Type B pancreatic cell (in vitro differentiated cells): ENCODE measurements around the gene MTMR1. TPM values are rescaled to one million over a fixed set of nuclear protein-coding genes. Genes with fewer than 3 reads are reported as not detected.

Source experiments
- DNase-seq: peaks from one replicate; pipeline ENCODE4 v3.0.0; 2021; ENCODE audit warnings: mixed read lengths; ENCODE audit not compliant: unreplicated experiment; ENCODE audit errors: extremely low spot score
- H3K27ac Mint-ChIP-seq: 2 replicates; pipeline ENCODE4 v1.8.0; 2021; ENCODE audit warnings: mild to moderate bottlenecking, mixed read lengths
- H3K27me3 Mint-ChIP-seq: 2 replicates; pipeline ENCODE4 v1.8.0; 2021; ENCODE audit warnings: mixed read lengths
- H3K36me3 Mint-ChIP-seq: 2 replicates; pipeline ENCODE4 v1.8.0; 2021; ENCODE audit warnings: mixed read lengths
- H3K4me1 Mint-ChIP-seq: one replicate; pipeline ENCODE4 v1.8.0; 2021; ENCODE audit warnings: mixed read lengths; ENCODE audit not compliant: unreplicated experiment
- H3K4me3 Mint-ChIP-seq: 2 replicates; pipeline ENCODE4 v1.8.0; 2021; ENCODE audit warnings: mild to moderate bottlenecking, mixed read lengths
- H3K9me3 Mint-ChIP-seq: 2 replicates; pipeline ENCODE4 v1.8.0; 2021; ENCODE audit warnings: mixed read lengths
- total RNA-seq: library from RNA; stranded (reverse); gene quantifications from 2 replicates; pipeline ENCODE4 v1.2.1, GENCODE V29; 2021; ENCODE audit warnings: low replicate concordance
- TF ChIP-seq, protein P1 (sequence below): fragments of 200-600 bp; sonication (generic); conservative IDR thresholded peaks from 2 replicates; pipeline ENCODE4 v1.5.0; 2021; ENCODE audit warnings: antibody characterized with exemption, mild to moderate bottlenecking

The MTMR1 gene
- total RNA-seq, 1 donor from 2014 or later: 21.8 TPM

DNA sequence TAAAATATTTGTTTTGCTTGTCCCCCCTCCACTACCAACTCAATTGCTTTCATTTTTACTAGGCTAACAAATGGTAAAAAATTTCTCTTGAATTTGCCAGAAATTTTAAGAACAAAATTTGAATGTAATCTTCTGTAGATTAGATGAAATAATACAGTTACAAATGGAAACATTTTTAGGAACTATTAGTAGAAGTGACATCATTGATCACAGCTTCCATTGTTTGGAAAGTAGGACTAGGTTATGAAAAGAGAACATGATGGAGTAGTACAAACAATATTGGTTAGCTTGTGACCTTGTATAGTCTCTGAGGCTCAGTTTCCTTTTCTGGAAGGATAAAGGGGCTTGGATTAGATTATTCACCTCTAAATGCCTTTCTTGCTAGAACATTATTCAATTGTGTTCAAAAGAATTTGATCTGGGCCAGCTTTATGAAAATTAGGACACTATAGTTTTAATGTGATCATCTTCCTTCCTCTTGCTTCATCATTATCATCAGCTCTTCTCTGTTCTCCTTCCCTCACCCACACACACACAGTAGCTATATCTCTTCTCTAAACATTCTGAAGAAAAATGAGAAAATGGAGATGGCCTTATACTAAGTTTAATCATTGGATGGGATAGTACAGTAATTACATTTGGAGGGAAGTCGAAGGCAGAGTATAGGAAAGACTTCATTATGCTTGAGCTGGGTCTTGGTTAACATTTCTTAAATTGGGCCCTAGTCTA lies 9.9 kb downstream of the MTMR1 start:
- no peaks in the 10 kb centered on the region for H3K27me3 Mint-ChIP-seq
- no peaks in the 10 kb centered on the region for H3K4me1 Mint-ChIP-seq
- H3K36me3 Mint-ChIP-seq: peaks cover 6% of the 10 kb centered on the region
- DNase-seq: no peak
- no peak overlapping the region for H3K27ac Mint-ChIP-seq
- TF ChIP-seq, protein P1, sequence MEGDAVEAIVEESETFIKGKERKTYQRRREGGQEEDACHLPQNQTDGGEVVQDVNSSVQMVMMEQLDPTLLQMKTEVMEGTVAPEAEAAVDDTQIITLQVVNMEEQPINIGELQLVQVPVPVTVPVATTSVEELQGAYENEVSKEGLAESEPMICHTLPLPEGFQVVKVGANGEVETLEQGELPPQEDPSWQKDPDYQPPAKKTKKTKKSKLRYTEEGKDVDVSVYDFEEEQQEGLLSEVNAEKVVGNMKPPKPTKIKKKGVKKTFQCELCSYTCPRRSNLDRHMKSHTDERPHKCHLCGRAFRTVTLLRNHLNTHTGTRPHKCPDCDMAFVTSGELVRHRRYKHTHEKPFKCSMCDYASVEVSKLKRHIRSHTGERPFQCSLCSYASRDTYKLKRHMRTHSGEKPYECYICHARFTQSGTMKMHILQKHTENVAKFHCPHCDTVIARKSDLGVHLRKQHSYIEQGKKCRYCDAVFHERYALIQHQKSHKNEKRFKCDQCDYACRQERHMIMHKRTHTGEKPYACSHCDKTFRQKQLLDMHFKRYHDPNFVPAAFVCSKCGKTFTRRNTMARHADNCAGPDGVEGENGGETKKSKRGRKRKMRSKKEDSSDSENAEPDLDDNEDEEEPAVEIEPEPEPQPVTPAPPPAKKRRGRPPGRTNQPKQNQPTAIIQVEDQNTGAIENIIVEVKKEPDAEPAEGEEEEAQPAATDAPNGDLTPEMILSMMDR: no peak
- H3K4me3 Mint-ChIP-seq: no peak overlapping the region
- H3K9me3 Mint-ChIP-seq: no peaks in the 10 kb centered on the region

DNA sequence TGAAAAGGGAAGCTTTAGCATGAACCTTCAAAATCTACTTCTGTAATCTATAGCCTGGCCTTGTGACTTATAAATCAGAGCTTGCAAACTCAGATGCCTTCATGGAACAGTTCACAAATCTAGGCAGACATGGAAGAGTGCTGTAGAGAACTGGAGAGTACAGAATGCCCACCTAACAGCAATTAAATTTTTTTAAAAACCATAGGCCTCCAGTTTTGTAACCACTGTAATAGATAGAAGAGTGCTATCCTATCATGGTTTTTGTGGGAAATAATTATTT lies 10.4 kb downstream of the MTMR1 start:
- Mint-ChIP-seq H3K27me3 (no peaks in the 10 kb centered on the region), H3K4me3 (no peak overlapping the region), H3K4me1 (no peaks in the 10 kb centered on the region), H3K36me3 (peaks cover 6% of the 10 kb centered on the region), H3K27ac (no peak overlapping the region), H3K9me3 (no peaks in the 10 kb centered on the region)
- TF ChIP-seq, protein P1: no peak
- no peak for DNase-seq

DNA sequence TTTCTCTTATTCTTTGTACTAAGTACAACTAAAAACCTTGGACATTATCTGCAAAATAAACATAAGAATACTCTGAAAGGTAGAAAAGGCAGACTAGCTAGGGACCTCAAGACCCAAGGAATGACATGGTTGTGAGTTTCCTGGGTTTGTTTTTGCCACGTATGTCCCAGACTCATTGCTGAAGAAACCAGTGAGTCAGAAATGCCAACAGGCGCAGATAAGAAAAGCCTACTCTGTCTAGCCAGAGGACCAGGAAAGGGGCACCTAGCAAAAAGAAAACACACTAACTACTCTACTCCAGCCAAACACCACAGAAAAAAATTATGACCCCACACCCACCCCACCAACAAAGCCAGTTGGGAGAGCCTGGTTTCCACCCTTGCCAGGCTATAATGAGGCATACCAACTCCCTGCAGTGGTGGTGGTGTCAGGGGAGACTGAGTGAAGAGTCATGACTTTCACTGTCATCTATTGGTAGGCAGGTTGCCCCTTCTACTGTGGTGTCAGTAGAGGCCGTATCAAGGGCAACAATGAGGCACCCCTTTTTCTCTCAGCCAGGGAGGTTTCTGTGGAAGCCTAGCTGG lies 10.9 kb downstream of the MTMR1 start:
- Mint-ChIP-seq H3K36me3 (peaks cover 7% of the 10 kb centered on the region), H3K4me3 (no peak overlapping the region), H3K27me3 (no peaks in the 10 kb centered on the region), H3K9me3 (no peaks in the 10 kb centered on the region), H3K27ac (no peak overlapping the region), H3K4me1 (no peaks in the 10 kb centered on the region)
- TF ChIP-seq, protein P1: no peak
- DNase-seq: no peak

DNA sequence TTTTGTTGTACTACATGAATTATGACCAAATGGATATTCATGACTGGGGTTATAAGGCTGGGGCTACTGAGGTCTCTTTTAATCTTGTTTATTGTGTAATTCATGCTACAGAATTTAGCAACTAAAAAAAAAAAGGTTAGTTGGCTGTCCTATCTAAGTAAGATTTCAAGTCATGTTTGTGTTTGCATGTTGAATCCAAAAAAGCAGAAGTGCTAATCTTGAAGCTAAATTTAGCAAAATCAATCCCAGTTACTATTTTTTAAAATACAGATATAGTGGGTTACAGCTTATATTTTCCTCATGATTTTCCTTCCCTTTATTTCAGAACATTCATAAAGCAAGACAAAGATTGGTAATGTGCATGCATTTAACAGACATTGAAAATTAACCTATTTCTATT lies 19.4 kb downstream of the MTMR1 start:
- no peaks in the 10 kb centered on the region for H3K27me3 Mint-ChIP-seq
- no peaks in the 10 kb centered on the region for H3K4me1 Mint-ChIP-seq
- no peak overlapping the region for H3K4me3 Mint-ChIP-seq
- peaks cover 7% of the 10 kb centered on the region for H3K36me3 Mint-ChIP-seq
- DNase-seq: no peak
- no peak overlapping the region for H3K27ac Mint-ChIP-seq
- no peaks in the 10 kb centered on the region for H3K9me3 Mint-ChIP-seq
- TF ChIP-seq, protein P1: no peak

DNA sequence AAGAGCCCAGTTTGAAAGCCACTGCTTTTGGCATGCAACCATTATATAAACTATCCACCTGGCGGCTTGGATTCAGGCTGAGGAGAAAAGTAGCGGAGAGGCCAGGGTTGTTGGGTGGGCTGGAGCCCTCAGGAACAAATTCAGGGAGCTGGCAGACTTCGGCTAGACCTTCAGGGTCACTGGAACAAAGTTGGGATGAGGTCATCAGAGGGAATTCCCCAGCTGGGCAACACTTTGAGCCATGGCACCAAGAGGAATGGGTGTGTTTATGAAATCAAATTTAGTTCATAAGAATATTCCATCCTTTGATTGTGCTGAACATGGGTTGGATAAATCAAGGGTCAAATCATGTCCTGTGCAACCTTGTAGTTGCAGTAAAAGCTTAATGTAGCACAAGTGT lies 22.0 kb downstream of the MTMR1 start:
- Mint-ChIP-seq H3K4me1 (no peaks in the 10 kb centered on the region), H3K27ac (no peak overlapping the region), H3K9me3 (no peaks in the 10 kb centered on the region), H3K36me3 (no peaks in the 10 kb centered on the region), H3K4me3 (no peak overlapping the region), H3K27me3 (no peaks in the 10 kb centered on the region)
- TF ChIP-seq, protein P1: no peak
- DNase-seq: no peak
